LoVo (cell line): ENCODE measurements around the gene BBS9.
"Not testable (repeated sequence)": the region's sequence is repeated elsewhere in the genome, so short reads cannot be mapped to it uniquely, and the experiment has no call there.

ENCODE experiments used
- DNase-seq: peaks from one replicate; pipeline ENCODE4 v3.0.0-alpha.2; 2016; ENCODE audit warnings: low spot score

Gene BBS9

DNA sequence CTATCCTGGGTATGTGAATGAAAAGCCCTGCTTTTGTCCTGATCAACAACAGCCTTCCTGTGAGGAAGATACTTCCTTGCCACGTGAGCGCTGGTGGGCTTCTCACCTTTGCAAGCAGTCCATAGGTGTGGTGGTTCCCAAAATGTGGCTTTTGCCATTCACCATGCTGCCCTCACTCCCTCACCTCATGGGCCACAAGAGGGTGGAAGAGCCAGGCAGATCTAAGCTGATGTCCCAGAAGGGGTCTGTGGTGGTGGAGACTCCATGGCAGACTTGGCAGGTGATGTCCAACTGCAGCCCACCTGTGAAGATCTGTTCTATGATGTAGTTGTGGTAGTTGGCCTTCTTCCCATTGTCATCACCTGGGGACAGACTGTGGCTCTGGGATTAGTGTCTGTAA, 147.4 kb downstream of the BBS9 start:
- no peak for DNase-seq

GRCh38 chr7:33278095-33278494, 148.7 kb downstream of the BBS9 start:
- no peak for DNase-seq

GRCh38 chr7:33286501-33286900, 157.1 kb downstream of the BBS9 start:
- DNase-seq = no peak

DNA sequence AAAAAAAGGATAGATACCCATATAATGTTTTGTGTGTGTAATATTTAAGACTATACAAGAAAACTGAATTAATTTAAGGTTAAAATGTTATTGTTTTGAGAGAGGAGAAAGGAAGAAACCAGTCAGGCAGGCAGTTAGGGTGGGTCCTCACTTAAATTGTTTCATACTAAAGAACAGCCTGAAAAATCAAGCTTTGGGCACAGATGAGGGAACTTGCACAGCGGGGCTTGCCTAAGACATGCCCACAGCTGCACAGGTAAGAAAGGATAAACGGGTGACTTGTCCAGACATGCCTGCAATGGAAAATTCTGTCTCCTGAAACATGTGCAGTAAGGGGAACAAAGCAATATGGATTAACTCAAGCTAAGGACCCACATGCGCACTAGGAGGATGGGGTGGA, 158.4 kb downstream of the BBS9 start:
- DNase-seq = peak; percentile 16

DNA sequence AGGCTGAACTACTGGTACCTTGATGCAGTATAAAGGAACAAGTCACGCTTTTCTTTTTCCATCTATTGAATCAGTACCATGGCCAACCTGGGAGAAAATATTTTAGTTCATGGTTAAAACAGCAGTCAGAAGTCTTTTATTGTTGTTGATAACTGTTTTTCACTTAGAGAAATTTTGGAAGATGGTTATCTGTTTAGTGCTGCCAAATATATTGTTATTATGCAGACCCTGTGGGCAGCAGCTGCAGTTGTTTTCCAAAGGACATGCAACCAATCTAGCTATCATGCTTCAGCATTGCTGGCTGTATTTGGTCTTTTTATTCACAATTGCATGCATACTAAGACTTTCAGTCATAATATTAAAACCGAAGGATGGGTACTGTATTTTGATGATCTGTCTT, 169.5 kb downstream of the BBS9 start:
- DNase-seq = no peak

DNA sequence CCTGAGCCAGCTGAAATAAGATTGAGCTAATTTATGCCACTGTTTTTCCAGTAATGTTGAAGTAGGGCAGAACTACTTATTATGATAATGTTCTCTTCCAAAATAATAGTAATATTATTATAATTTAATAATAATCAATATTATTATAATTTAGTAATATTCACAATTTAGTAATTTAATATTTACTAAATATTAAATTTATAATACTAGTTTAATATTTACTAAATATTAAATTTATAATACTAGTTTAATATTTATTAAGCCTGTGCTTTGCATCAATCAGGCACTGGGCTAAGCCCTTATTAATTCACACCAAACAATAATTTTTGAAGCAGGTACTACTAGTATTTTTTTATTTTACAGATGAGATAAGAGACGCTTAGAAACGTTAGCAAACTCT, 170.1 kb downstream of the BBS9 start:
- no peak for DNase-seq

GRCh38 chr7:33300131-33300530, 170.8 kb downstream of the BBS9 start:
- DNase-seq = no peak

GRCh38 chr7:33300742-33301141, 171.4 kb downstream of the BBS9 start:
- DNase-seq = no peak

GRCh38 chr7:33303978-33304557, 174.7 kb downstream of the BBS9 start:
- not testable (repeated sequence) for DNase-seq

GRCh38 chr7:33307205-33307604, 177.8 kb downstream of the BBS9 start:
- DNase-seq = no peak

DNA sequence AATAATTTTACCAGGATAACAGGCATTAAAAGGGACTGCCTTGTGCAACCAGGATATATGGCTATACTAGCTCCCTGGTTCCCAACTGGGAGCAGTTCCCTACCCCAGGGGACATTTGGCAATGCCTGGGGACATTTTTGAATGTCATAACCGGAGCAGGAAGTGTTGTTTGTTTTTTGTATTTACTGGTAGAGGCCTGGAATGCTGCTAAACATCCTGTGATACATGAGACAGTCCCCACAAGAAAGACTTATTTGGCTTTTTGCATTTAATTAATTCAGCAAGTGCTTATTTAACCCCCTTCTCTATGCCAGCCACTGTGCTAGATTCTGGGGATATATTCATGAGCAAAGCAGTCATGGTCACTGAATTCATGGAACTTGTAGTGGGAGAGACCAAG, 181.2 kb downstream of the BBS9 start:
- no peak for DNase-seq

GRCh38 chr7:33325754-33326484, 196.6 kb downstream of the BBS9 start:
- no peak for DNase-seq

DNA sequence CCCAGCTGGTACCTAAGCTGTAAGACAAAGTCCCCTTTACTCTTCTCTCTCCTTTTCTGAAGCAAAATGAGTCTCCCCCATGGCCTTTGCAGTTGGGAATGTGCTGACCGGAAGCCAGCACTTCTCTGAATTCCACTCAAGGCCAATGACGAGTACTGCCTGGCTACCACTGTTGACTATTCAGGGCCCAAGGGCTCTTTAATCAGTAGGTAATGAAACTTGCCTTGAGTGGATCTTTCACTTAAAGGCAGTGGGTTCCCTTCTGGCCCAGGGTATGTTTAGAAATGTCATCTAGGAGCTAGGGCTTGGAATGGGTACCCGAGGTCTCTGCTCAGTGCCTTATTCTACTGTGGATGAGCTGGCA, 197.1 kb downstream of the BBS9 start:
- no peak for DNase-seq

DNA sequence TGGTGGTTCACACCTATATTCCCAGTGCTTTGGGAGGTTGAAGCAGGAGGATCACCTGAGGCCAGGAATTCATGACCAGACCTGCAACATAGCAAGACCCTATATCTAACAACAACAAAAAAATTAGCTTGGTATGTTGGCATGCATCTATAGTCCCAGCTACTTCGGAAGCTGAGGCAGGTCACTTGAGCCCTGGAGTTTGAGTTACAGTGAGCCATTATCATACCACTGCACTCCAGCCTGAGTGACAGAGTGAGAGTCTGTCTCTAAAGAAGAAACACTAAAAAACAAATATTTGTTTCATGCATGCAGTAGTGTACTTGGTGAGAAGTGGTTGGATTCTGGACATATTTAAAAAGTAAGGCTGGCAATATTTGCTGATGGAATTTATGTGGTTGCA, 198.1 kb downstream of the BBS9 start:
- no peak for DNase-seq

DNA sequence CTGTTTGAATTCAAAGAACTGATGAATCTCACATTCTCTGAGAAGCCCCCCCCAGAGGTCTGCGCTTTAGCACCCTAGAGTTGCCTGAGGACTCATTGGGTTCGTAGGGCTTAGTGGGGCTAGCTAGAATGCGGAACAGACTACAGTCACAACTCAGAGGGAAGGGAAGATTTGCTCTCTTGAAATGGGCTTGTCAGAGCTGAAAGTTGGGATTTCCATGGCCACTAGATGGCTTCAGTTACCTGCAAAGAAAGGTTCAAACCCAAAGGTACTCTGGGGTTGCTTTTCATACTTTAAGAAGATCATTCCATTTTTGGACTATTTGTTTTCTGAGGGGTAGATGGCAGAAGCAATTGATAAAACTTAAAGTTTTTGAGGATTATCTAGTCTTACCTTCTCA, 205.0 kb downstream of the BBS9 start:
- DNase-seq = peak; percentile 16

- DNase-seq = no peak
Observed at GRCh38 chr7:33336820-33337219, 207.5 kb downstream of the BBS9 start.

DNA sequence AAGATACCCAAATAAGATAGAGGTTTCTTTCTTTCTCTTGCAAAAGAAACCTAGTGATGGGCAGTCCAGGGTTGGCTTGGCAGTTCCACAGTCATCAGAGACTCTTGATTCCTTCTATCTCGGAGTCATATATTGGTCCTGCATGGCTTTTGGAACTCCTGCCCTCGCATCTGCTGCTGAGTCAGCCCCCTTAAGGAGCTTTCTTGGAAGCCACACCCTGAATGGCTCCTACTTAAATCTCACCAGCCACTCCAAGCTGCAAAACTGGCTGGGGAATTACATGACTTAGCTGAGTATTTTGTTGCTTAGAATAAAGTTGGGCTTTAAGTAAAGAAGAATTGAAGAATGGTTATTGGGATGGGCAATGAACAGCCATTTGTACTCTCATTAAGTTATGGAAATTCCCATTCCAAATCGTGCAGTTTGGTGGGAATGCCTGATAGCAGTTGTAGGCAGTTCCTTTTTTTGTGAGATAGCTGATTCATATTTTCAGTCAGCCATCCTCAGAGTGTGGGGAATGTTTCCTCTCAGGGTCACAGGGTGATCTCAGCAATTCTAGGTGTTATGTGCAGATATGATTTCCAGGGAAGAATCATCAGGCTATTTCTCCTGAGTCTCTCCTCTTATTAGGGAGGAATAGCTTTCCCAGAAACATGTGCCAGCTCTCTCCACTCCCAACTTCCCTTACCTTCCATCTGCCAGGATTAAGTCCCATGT, 209.9 kb downstream of the BBS9 start:
- DNase-seq = no peak

- DNase-seq = no peak
Observed at GRCh38 chr7:33346055-33346454, 216.7 kb downstream of the BBS9 start.

GRCh38 chr7:33350577-33350976, 221.2 kb downstream of the BBS9 start:
- DNase-seq = no peak

DNA sequence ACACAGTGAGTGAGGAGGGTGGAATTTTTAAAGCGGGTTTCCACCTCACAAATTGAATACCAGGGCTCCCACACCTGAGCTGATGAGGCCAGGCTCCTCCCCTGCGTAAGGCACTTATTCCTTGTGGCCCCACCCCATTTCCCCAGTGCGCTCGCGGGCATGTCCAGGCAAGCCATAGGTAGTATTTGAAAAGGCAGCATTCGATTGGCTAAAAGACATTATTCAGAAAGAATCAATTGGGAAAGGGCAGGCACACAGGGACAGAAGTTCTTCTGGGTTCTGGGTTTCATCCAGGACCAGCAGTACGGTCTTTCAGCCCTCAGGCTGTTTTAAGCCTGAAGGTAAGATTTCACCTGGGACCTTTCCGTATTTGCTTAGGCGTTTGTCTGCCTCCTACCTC, 222.3 kb downstream of the BBS9 start:
- no peak for DNase-seq

GRCh38 chr7:33354201-33354600, 224.8 kb downstream of the BBS9 start:
- no peak for DNase-seq

DNA sequence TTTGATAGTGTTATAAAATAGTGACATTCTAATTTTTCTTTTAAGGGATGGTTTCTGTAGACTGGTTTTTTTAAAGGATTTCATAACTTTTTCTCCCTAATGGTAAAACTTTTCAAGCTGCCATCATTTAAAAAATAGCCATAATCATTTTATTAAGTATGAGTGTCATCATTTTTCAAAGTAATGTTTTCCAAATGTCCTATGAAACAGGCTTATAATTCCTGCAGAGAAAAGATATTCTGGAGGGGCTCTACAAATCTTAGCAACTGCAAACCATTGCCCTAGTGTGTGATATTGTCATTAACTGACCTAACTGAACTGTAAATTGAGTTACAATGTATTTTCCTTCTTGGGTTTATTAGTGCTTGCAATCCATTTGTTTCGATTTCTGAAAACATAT, 226.0 kb downstream of the BBS9 start:
- DNase-seq = no peak

GRCh38 chr7:33356336-33356735, 227.0 kb downstream of the BBS9 start:
- DNase-seq = no peak

GRCh38 chr7:33357846-33358245, 228.5 kb downstream of the BBS9 start:
- no peak for DNase-seq
